ENCODE measurements around the gene TRIM9. TPM values are rescaled to one million over a fixed set of nuclear protein-coding genes. Genes with fewer than 3 reads are reported as not detected.

Gene TRIM9
- polyA plus RNA-seq, 1 donor: 2.8 TPM

DNA sequence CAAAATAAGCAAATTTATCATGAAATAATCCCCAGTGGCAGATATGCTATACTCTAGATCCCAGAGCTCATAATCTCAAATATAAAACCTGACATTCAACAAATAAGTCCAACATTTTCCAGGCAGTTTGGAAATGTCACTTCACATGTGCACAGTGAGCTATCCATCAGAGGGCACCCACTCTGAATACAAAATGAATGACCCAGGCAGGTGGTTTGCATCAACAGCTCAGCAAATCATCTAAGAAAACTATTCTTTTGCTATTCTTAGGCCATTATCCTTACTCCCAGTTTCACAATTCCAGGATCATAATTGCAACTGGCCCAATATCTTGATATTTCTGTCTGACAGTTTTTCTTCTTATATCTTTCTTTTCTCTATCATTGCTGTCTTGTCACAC, 38.5 kb downstream of the TRIM9 start:
- DNase-seq: no peak

DNA sequence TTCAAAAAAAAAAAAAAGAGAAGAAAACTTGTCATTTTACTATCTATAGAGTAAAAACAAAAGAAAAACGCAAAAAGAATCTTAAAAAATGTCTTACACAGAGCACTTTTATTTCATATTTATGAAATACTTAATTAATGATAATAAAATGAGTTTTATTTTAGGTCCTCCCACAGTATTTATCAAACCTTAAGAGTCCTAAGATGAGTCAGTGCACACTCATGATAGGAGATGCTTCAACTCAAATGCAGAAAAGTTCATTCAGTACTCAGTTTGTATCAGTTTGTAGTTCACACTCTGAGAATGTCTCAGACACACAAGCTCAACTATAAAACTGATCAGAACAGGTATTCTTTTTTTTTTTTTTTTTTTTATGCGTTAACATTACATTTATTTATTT, 41.7 kb downstream of the TRIM9 start:
- no peak for DNase-seq

DNA sequence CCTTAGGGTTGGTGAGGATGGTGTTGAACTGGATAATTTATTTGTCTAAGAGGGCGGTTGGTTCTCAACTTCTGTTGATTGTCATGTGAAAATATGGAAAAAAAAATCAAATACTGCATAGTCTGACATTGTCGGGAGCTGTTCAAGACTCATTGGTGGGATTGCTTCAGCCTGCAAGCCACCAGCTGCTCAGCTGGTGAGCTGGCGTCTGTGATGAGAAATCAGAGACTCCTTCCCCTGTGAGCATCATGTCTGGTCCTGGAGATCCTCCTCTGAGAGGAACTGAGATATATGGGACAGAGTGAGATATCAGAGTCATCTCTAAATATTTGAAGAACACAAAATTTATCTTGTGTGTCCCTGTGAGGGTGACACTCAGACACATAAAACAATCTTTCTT, 49.9 kb downstream of the TRIM9 start:
- DNase-seq: no peak

DNA sequence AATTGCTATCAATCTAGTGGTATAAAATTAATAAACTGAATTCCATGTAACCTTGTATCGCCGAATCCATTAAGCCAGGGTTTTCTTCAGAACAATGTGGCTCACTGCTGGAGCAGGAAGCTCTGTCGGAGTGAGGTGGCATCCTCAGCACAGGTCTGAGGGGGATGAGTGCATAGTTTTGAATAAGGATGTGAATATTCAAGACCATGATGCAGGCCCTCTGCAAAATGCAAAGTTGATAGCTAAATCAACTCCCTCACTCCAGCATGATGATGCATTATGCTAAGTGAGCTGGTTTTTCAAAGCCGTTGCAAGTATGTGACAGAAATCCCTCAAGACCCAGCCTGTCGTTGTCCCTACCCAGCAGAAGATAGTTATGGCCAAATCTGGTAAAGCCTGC, 53.0 kb downstream of the TRIM9 start:
- DNase-seq: no peak

DNA sequence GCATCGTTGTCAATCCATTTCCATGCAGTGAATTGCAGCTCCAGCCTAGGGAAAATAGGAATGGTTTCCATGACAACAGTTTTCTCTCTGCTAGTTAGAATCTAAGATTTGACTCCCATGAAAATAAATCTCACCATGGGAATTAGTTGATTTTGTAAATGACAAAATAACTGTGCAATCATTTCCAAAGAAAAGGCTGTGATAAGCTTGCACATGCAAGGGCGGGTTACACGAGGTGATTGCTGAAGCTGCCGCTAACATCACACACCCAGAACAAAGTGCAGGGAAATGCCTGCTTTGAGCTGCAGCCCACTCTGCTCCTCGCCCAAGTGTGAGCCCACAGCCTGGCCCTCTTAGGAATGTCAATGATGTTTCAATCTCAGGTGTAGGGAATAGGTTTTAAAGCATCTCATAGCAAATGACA, 53.8 kb downstream of the TRIM9 start:
- DNase-seq: no peak

DNA sequence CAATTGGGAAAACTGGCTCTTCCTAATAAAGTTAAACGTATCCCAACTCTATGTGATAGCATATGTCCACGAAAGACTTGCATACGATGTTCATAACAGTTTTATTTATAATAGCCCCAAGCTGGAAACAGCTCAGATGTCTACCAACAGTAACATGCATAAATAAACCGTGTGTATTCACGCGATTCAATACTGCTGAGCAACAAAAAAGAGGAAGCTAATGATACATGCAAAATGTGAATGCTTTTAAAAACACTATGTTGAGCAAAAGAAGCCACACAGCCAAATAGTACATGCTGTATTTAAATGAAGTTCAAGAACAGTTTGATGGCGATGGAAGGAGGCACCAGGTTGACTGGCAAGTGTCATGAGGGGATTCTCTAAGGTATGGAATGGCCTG, 55.7 kb downstream of the TRIM9 start:
- DNase-seq: no peak

DNA sequence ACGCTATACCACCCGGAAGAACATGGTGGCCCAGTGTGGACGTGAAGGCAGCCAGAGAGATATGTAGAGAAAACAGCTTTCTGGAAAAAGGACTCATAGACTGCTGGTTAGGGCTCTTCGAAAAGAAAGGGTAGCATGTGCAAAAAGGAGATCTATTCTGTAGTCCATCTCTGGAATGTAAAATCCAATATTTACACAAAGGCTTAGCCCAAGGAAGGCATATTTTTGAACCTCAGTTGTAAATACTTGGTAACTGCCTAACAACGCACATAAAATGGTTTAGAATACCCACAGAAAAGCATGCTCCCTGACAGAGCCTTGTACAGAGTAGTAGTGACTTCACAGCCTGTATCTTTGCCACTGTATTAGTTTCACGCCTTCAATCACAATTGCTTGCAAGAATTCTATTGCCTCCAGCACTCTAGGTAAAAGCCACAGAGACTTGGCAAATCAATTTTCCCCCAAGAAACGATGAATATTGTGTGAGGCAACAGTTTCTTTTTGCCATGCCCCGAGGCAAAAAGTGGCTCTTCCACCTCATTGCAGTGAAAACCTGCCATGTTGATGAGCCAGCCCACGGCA, 59.2 kb downstream of the TRIM9 start:
- DNase-seq: no peak

DNA sequence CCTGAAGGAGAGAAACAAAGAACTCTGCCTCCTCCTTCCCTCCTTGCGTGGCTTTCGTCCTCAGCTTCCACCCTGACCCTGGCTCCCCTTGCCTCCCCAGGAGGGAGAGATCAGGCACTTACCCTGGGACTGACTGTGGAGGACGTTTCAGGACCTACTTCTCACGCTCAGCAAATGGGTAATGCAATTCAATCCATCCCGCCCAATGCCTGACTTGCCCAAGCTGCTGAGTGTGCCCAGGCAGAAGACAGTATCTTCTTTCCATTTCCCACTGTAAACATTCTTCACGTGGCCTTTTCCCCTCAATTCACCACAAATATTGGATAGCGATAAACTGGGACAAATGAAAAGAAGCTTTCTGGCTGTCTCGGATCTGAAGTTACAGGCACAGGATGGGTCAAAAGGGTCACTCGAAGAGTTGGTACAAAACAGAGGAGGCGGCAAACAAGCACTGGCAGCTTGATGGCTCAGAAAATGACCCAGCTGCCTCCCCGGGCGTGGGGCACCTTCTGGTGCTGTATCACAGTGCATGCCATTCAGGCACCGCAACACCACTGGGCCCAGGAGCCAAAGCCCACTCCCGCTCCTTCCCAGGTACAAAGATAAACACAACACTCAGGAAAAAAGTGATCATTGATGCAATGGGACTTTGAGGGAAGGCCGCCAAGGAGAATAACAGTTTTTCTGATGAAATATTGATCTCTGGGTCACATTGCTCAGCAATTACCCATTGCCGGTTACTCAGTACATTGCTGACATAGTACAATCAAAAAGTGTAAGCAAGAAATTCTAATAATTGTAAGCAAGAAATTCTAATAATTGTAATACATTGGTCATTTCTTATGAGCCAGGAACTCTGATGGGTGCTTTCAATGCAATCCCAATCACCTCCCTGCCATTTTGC, 65.8 kb downstream of the TRIM9 start:
- no peak for DNase-seq

DNA sequence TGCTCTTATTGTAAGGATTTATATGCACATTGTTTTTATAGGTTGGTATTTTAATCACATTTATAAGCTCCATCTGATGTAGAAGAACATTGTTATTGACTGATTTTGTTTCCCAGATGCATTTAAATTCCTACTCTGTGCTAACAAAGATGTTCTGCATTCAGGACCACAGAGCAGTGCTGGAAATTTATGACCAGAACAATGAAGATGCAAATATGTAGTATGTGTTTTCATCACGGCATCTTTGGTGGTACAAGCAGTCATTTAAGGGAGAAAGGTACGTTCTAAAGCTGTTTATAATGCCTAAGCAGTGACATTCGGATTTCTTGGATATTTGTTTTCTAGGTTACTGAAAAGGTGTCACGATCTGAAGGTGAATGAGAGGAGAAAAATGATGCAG, 66.5 kb downstream of the TRIM9 start:
- no peak for DNase-seq

DNA sequence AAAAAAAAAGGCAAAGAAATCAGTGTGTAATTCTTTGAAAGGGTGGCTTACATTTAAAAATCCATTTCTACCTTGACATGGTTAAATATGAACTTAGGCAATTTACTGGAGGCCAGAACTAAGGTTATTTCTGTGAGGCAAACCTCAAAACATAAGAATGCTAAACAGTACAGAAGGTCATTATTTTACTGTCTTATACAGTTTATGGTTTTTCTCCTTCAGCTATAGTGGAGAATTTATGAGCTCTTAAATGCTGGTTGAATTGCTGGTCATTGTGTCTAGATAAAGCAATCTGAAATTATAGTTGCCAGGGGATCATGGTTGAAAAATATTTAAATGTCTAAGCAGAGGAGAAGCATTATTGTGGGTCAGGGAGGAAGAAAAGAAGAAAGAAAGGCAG, 70.5 kb downstream of the TRIM9 start:
- no peak for DNase-seq

DNA sequence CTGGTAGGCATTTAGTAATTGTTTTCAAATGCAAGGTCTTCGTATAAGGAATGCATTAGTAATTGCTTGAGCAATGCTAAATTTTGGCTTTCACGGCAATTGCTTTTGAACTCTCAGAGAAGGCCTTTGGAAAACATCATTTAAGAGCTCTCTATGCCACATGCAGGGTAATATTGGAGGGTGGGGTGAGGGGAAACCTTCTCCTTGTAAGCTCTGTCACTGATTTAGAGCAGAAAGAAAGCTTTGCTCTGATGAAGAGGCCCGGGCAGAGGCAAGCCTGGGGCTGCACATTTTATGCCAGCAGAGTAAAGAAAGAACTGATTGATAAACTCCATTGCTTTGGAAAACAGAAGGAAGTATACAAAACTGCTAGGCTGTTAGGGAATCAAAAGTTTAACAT, 70.9 kb downstream of the TRIM9 start:
- DNase-seq: no peak

DNA sequence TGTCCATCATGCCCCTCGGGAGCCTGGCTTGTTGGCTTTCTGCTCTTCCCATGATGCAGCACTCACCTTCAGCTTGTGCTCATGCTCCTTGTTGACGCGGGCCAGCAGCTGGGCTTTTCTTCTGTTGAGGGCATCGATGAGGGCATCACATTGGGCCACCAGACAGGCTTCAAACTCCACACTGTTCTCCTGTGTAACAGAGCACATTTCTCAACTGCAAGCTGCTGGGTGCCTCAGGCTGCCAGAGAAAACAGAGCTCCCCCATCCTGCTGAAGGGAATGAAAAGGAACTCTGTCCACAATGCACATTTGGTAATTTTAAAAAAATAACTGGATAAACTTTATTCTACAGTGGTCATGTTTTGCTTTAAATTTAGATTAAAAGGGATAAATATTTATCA, 72.1 kb downstream of the TRIM9 start:
- no peak for DNase-seq

DNA sequence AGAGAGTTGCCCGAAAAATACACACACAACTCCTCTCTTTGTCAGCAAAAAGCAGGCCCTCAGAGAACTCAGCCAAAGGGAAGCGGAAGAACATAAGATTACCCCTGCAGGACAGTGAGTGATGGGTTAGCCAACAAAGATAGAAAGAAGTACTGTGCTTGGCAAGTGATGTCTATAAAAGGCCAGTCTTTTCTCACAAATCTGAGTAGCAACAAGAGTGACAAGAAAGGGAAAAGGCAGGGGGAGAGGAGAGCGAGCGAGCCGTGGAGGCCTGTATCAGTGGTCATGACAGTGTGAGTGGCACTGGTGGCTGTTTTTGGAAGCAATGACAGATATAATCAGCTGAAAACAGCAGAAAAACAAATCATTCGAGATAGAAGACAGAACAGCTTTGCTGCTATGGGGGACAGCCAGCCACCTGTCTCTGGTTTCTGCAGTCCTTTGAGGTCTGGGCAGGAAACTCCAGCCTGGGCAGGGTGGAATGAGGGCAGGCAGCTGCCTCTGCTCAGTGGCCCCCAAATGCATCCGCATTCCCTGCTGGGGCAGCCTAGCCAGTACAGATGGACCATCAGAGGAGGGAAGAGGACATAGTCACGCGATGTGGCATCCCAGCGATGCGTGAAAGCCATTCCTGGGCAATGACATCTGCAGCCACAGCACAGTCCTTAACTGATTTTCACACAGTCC, 74.7 kb downstream of the TRIM9 start:
- no peak for DNase-seq

DNA sequence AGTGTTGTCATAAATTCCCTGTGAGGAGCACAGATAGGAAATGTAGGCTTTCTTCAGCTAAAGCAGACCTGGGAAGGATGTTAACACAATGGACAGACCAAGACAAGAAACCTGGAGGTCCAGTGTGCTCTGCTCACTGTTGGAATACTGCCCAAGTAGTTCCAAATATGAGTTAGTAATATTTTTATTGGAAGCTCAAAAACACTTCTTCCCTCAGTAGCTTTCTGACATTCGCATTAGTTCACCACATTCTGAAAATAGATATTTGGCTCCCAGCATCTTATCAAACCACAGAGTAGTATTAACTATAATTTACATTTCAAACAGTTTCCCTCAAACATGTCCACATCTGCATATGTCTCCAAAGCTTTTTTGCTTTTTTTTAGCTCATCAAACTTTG, 75.8 kb downstream of the TRIM9 start:
- no peak for DNase-seq

DNA sequence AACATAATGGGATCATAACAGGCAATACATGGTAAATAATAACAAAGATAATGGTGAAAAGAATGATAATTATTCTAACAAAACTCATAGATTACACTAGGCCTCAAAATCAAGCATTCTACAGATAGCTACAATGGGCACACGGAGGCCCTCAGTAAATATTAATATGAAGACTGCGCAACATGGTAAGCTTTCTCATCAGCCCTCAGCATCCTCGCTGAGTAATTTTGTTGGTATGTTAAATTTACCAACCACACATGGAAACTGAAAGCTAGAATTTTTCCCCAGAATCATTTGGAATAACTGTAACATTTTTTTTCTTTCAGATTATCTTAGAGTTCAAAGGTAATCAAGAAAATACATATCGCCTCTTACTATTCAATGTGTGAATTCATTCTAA, 76.4 kb downstream of the TRIM9 start:
- DNase-seq: no peak

DNA sequence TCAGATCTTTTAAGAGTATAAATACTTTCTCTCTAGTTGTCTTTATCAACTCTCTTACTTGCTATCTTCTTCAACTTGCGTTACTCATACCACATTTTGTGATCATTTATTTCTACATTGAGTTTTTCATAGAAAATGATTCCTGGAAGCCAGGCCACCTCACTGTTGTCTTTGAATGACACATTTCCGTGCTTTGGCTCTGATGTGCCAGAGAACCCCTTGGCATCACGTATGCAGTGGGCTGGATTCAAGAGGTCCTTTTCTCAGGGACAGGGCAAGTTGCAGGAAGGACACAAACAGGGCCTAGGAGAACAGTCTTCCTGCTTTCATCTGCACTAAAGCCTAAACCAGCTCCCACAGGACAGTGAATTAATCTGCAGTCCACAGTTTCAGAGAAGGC, 80.3 kb downstream of the TRIM9 start:
- DNase-seq: no peak

DNA sequence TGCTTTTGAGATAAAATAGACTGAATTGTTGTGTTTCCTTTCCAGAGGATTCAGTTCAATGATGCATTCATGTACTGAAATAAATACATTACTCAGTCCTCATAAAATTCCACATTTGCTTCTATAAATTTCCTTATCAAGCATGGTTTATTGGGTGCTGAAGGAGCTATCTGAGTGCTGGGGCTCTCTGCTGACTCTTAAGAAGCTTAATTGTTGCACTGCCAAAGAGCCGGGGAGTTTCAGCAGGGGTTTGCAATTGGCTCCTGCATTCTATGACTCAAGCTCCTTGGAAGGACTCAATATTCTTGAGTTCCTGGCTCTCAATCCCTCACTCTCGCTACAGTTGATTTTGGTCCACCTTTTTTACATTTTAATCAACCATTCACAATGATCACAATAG, 80.8 kb downstream of the TRIM9 start:
- no peak for DNase-seq

DNA sequence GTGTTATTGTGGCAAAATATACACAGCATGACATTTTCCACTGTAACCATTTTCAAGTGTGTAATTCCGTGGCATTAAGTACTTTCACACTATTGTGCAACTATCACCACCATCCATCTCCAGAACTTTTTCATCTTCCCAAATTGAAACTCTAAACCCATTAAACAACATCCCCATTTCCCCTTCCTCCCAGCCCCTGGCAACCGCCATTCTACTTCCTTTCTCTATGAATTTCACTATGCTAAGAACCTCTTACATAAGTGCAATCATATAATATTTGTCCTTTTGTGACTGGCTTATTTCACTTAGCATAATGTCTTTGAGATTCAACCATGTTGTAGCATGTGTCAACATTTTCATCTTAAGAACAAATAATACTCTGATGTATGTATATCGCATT, 82.8 kb downstream of the TRIM9 start:
- no peak for DNase-seq

DNA sequence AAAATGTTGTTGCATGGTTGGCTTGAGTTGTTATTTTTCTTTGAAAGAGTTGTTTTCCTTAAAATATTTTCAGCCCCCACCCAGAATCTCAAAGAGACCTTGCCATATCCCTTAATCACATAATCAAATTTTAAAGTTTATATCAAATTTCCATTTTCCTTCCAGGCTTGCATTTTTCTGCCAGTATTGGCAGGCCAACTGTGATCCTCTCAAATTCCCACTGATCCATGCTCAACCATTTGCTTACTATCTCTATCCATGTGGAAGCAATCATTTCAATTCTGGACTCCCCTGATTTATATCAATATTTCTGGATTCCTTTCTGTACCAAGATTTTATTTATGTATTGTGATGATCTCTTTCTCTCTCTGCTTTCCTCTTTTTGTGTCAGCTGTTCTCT, 86.5 kb downstream of the TRIM9 start:
- no peak for DNase-seq

DNA sequence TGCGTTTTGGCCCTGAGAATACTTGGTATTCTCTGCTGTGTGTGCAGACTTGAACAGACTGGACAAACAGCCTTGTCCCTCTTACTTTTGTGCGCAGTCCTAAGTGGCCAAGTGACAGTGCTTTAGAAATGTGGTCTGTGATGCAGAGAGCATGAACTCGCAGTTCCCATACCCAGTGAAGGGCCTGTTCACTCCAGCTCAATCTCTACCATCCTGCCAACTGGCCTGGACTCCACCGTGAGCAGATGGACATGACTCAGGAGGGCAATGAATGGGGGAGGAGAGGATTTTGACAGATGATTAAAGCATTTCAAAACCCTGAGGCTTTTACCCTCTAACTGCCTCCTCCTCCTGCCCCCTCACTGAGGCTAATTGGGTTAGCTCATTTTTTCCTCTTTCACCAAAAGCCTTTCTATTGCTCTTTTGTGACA, 88.1 kb downstream of the TRIM9 start:
- DNase-seq: no peak

DNA sequence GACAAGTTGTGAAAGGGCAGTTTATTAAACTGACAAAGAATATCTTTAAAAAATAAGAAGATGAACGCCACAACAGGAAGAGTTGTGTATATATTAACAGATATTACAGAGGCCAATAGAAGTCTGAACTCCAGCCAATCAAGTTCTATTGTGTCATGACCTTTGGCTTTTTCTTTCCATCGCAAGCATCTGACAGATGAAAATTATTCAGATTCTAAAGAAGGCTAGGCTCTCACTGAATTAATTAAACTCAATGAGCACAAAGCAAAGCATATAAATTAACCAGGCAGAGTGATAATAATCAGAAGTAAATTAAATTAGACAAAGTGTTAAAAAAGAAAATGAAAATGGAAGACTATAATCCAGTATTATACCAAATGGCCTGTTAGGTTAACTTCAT, 88.6 kb downstream of the TRIM9 start:
- no peak for DNase-seq

DNA sequence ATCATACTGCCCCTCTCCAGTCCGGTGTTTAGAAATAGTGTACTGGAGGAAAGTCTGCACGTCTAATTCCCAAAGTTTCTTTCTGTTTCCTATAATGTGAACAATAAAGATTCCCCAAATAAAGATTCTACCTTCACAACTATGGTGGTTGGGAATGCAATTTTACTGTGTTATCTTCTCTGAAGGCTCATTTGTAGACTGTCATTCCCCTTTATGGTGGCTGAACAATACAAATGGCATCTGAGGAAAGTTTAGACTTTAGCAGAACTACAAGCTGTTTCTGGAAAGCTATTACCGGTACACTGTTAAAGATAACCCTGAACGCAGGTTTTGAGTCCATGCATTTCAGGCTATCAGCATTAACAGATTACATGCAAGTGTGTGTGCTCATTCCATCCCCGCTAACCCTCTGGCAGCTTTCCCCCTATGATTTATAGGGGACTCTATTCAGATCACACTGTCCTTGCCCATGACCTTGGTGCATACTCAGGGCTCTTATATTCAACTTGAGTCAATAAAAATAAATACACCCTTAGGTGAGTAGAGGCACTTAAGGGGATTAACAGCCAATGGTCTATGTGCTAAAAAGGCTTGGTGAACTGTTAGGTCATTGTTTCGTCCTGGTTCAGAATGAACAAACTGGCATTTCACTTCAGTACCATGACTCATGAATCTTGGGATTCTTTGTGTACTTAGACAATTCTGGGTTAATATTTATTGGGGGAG, 89.9 kb downstream of the TRIM9 start:
- DNase-seq: no peak

DNA sequence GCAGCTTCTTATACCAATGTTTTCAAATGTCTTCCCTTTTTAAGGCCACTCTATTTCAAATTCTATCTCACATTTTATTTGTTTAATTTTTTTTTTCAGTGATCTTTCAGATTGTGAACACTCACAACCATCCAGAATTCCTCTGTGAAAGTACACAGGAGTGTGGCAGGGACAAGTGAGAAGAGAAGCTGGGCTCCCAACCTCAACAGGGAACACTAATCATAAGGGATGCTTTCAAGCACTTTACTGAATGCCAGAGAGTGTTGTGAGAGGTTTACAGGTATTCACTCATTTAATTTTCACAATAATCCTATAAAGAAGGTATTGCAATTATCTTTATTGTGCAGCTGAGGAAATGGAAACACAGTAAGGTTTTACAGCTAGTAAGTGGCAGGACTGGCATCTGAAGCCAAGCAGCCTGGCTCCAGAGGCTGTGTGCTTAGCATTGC, 90.5 kb downstream of the TRIM9 start:
- no peak for DNase-seq
